Frontal cortex (tissue), 4 donors: ENCODE results near the gene IRX4. TPM values are rescaled to one million over a fixed set of nuclear protein-coding genes. Genes with fewer than 3 reads are reported as not detected.

Experiments
- DNase-seq, 2 donors: peaks; one replicate each; pipeline ENCODE4 v3.0.0; 2012; ENCODE audit warnings: low spot score in 2 of 2
- FAIRE-seq: peaks from 2 replicates; lab custom pipeline; 2012; peaks lifted over from hg19 to GRCh38; lab: Jason Lieb, UNC
- total RNA-seq: library from RNA; depleted of rRNA; stranded (reverse); fragments of >200 nt; gene quantifications from one replicate; pipeline ENCODE4 v1.2.3, GENCODE V29; 2014
- donor health status: control.
- donor health status: control.
- donor health status: control.

IRX4 gene
- total RNA-seq, 1 donor from 2014 or later, result not detected

- DNase-seq, result no peak
- no peak for FAIRE-seq
Observed at GRCh38 chr5:1915316-1915715, 32.6 kb upstream of the IRX4 start.

GRCh38 chr5:1914471-1914870 lies 31.7 kb upstream of the IRX4 start:
- FAIRE-seq (no peak), DNase-seq (no peak)

- DNase-seq (no peak), FAIRE-seq (no peak)
Observed at GRCh38 chr5:1913578-1913977, 30.9 kb upstream of the IRX4 start.

DNA sequence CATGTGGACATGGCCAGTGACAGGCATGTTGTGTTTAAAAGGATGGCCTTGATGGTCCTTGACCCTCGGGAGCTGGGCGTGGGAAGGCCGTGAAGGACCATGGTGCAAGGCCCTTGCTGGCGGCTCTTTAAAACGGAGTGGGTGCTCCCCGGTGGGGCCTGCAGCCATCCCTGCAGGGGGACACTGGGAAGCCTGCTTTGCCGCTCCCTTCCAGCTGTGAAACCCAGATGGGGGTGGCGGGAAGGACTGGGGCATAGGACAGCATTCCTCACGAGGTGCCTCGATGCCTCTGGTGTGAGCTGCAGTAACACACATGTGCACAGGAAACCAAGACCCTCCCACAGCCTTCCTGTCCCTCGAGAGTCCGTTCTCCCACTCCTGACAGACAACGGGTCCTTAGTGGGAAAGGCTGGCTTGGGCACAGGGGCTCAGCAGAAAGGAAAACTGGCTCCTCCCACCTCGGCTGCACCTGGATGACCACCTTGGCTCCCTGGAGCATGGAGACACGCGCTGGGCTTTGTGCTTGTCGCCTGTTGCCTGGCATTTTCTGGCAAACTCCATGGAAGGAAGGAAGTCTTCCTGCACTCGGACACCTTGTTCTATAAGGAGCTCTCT lies 30.3 kb upstream of the IRX4 start:
- FAIRE-seq, result no peak
- DNase-seq, result no peak

GRCh38 chr5:1911773-1912235 lies 29.1 kb upstream of the IRX4 start:
- DNase-seq, result no peak
- FAIRE-seq, result no peak

DNA sequence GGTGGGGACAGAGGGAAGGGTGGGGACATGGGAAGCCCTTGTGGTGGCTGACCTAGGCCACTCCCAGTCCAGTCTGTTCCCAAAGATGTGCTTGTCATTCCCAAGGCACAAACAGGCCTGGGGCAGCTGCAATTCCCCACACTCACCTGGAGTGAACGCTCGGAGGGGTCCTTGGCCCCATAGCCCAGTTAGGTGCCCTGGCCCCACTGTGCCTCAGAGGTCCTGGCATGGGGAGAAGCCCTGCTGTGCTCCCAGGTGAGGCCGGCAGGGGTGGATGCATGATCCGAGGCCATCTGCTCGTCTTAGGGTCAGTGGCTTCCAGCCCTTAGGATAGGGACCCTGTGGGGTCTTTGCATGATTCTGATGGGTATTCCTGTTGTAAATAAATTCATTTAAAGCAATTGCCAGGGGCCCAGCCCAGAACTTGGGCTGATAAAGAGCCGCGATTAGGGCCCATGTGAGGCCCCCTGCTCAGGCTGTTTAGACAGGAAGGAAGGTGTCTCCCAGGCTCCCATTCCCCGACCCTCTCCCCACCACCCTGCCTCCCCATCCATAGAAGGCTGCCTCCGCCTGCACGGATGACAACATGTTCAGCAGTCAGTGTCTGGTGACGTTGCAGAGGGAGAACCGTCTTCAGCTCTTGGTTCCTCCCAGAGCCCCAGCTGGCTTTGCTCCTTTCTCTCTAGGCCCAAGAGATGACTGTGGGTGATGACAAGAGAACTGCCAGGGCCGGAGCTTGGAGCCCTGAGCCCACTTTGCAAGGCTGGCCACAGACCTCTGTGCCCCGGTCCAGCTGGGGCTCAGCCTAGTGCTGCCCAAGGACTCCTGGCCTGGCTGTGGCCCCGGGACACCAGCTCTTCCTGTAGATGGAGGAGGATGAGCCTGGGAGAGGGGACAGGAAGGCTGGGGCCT lies 28.4 kb upstream of the IRX4 start:
- DNase-seq (no peak), FAIRE-seq (no peak)

GRCh38 chr5:1910081-1910760 lies 27.5 kb upstream of the IRX4 start:
- no peak for DNase-seq
- no peak for FAIRE-seq

DNA sequence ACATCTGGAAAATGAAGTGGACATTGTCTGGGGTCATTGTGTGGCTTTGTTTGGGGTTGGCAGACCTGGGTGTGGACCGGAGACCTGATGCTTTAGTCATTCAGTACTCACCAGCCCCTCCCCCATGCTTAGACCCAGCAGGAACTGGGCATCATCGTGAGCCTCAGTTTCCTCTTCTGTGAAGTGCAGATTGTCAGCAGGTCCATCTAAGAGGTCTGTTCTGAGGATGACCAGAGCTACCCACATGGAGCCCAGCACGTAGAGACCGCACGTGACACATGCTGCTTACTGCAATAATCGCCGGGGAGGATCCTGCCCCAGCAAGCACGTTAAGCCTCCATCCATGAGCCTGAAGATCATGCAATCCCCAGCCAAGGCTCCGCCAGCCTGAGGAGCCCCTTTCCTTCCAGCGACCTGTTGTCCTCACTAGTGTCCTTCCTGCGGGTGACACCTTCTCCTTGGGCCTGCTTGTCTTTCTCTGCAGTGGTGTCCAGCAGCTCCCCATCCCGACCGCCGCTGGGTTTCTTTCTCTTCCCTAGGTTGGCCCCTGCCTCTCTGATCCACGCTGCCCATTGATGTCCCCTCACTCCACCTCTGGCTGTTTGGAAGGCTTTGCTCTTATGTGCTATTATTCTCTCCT lies 26.7 kb upstream of the IRX4 start:
- no peak for DNase-seq
- no peak for FAIRE-seq

GRCh38 chr5:1908931-1909330 lies 26.2 kb upstream of the IRX4 start:
- FAIRE-seq (no peak), DNase-seq (no peak)

GRCh38 chr5:1907616-1908015 lies 24.9 kb upstream of the IRX4 start:
- FAIRE-seq, result no peak
- DNase-seq, result no peak

DNA sequence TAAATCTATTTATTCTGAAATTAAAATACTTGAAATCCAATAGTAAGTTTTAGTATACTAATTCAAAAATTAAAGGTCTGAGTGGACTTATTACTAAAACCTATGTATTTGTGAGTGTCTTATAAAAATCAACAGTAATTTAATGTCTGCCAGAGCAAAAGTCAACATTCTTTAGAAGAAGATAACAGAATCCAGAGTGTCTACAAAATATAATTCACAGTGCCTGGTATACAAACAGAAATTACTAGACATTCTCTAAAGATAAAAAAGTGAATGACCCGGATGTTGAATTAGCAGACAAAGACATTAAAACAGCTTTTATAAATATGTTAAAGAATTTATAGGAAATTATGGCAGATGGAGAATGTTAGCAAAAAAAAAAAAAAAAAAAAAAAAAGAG lies 22.4 kb upstream of the IRX4 start:
- DNase-seq, result no peak
- FAIRE-seq, result no peak

DNA sequence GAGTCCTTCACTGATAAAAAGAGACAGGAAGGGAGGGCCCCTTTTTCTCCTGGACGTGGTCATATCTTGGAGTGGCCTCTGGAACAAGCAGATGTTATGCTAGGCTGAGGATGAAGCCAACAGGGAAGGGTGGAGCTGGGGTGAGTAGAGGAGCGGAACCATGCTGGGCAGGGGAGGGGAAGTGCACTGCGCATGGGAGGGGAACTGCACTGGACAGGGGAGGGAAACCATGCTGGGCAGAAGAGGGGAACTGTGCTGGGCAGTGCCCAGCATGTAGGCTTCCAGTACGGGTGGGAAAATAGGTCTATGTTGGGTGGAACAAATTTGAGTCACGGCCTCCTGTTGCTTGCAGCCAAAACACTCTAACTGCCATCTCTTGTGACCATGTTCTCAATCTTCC lies 19.3 kb upstream of the IRX4 start:
- FAIRE-seq (no peak), DNase-seq (no peak)

GRCh38 chr5:1901061-1901460 lies 18.3 kb upstream of the IRX4 start:
- no peak for FAIRE-seq
- no peak for DNase-seq

DNA sequence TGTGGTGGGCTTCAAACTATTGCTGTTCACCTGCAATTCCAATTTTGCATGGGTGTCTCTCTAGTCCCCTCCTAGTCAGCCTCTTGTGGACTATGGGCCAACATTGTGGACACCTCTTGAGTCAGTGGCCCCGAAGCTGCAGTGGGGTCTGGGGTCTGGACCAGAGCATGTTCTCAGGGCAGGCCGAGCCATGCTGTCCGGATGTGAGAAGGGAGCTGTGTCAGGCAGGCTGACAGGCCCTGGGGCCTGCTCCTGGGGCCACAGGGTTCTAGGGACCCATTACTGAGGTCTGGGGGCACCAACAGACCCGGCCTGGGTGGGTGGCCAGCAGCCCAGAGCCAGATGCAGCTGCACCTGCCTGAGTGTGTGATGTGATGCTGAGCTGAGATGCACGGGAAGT lies 16.5 kb upstream of the IRX4 start:
- no peak for FAIRE-seq
- DNase-seq, result no peak

GRCh38 chr5:1897816-1898450 lies 15.2 kb upstream of the IRX4 start:
- no peak for DNase-seq
- FAIRE-seq, result no peak

GRCh38 chr5:1897386-1897785 lies 14.7 kb upstream of the IRX4 start:
- DNase-seq (no peak), FAIRE-seq (no peak)

- FAIRE-seq, result no peak
- DNase-seq, result no peak
Observed at GRCh38 chr5:1896602-1897376, 14.1 kb upstream of the IRX4 start.

GRCh38 chr5:1895739-1896420 lies 13.2 kb upstream of the IRX4 start:
- DNase-seq (no peak), FAIRE-seq (no peak)

DNA sequence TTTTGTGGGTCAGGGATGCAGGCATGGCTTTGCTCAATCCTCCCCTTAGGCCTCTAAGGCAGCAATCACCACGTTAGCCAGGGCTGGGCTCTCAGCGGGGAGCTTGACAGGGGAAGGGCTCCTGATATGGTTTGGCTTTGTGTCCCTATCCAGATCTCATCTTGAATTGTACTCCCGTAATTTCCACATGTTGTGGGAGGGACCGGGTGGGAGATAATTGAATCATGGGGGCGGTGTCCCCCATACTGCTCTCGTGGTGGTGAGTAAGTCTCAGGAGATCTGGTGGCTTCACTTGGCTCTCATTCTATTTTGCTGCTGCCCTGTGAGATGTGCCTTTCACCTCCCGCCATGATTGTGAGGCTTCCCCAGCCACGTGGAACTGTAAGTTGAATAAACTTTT lies 11.5 kb upstream of the IRX4 start:
- FAIRE-seq (no peak), DNase-seq (no peak)
